Uterus (tissue), 4 donors: ENCODE results near the gene ISG15. TPM values are rescaled to one million over a fixed set of nuclear protein-coding genes. Genes with fewer than 3 reads are reported as not detected.
"Not testable (repeated sequence)": the region's sequence is repeated elsewhere in the genome, so short reads cannot be mapped to it uniquely, and the experiment has no call there.

ENCODE experiments used
- DNase-seq, 2 donors: peaks; one replicate each; pipeline ENCODE4 v3.0.0-alpha.2; 2019 to 2020
- H3K27ac ChIP-seq, 2 donors: fragments of 200-600 bp; sonication (generic); 1 replicate in 1 of 2; 2 replicates in 1 of 2; pipeline ENCODE4 v1.5.1; 2016 to 2018
- H3K27me3 ChIP-seq, 2 donors: fragments of 200-600 bp; sonication (generic); one replicate each; pipeline ENCODE4 v1.5.1; 2018 to 2019; ENCODE audit warnings: control low read depth in 1 of 2
- H3K36me3 ChIP-seq, 2 donors: fragments of 200-600 bp; sonication (generic); one replicate each; pipeline ENCODE4 v1.5.1; 2019; ENCODE audit warnings: control low read depth in 1 of 2
- H3K4me1 ChIP-seq, 2 donors: fragments of 200-600 bp; sonication (generic); one replicate each; pipeline ENCODE4 v1.5.1; 2018 to 2019; ENCODE audit warnings: control low read depth in 1 of 2
- H3K4me3 ChIP-seq, 2 donors: fragments of 200-600 bp; sonication (generic); 1 replicate in 1 of 2; 2 replicates in 1 of 2; pipeline ENCODE4 v1.5.1; 2018 to 2019; ENCODE audit warnings: mild to moderate bottlenecking in 1 of 2
- H3K9me3 ChIP-seq, 2 donors: fragments of 200-600 bp; sonication (generic); one replicate each; pipeline ENCODE4 v1.5.1; 2019; ENCODE audit warnings: control low read depth in 1 of 2
- POLR2A ChIP-seq, 2 donors: fragments of 450-650 bp; IDR thresholded peaks; one replicate each; pipeline ENCODE4 v1.6.1; 2016; ENCODE audit warnings: antibody characterized with exemption in 2 of 2, mild to moderate bottlenecking in 1 of 2, moderate library complexity in 1 of 2
- intact Hi-C: fragments of 100-400 bp; cut with DNase I; formaldehyde crosslinking; loops from one replicate; pipeline ENCODE4 v1.15.1; 2023; ENCODE audit warnings: low total_unique reads
- total RNA-seq, 4 donors: library from RNA; depleted of rRNA in 3 of 4; stranded (reverse); fragments of >200 nt in 3 of 4; gene quantifications; one replicate each; pipeline versions ENCODE4 v1.1.0 to v1.2.4, GENCODE V29; 2014 to 2023
- TF ChIP-seq, protein P1 (sequence below), 4 experiments: fragments of 200-600 bp in 2 of 4; fragments of 450-650 bp in 2 of 4; sonication (generic) in 2 of 4; IDR thresholded peaks; one replicate each; pipeline ENCODE4 v1.5.1; 2016 to 2019; ENCODE audit warnings: antibody characterized with exemption in 4 of 4, mild to moderate bottlenecking in 2 of 4, moderate library complexity in 1 of 4
- donor health status: DM: yes; HTN: yes; CAD: no.

Gene ISG15
- total RNA-seq, 4 donors from 2014 or later = 1.8 to 27.2 (median 15.2) TPM

DNA sequence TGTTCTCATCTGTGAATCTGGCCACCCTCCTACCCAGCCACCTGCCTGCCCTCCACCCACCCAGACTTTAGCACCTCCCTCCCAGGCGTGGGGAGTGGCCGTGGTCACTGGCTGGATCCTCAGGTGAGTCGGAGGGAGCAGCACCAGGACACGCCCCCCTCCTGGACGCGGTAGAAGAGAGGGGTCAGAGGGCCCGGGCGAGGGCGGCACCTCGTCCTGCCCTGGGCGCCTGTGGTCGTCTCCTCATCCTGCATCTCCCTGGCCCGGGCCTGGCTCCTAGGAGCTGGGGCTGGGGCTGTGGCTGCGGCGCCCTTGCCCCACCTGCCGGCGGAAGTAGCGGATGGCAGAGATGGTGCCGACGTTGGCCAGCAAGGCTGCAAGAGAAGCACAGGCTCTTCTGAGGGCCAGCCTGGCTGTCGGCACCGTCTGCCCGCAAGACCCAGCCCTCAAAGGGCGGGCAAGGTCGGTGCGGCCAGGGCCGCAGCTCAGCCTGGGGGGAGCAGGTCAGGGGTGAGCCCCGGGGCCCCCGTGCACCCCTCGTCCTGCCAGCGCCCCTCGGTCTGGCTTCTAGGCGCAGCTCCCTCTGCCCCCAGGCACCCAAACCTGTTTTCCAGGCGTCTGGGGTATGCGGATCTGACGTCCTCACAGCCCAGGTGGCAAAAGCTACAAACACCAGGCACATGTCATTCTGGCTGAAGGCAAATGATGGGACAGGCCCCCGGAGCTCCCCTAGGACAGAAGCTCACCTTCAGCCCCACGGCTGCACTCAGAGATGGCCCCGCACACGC is 37.2 kb upstream of the ISG15 start:
- TF ChIP-seq, protein P1, sequence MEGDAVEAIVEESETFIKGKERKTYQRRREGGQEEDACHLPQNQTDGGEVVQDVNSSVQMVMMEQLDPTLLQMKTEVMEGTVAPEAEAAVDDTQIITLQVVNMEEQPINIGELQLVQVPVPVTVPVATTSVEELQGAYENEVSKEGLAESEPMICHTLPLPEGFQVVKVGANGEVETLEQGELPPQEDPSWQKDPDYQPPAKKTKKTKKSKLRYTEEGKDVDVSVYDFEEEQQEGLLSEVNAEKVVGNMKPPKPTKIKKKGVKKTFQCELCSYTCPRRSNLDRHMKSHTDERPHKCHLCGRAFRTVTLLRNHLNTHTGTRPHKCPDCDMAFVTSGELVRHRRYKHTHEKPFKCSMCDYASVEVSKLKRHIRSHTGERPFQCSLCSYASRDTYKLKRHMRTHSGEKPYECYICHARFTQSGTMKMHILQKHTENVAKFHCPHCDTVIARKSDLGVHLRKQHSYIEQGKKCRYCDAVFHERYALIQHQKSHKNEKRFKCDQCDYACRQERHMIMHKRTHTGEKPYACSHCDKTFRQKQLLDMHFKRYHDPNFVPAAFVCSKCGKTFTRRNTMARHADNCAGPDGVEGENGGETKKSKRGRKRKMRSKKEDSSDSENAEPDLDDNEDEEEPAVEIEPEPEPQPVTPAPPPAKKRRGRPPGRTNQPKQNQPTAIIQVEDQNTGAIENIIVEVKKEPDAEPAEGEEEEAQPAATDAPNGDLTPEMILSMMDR (IDR thresholded peaks at IDR 0.05) = peak in 3 of 4 experiments; percentile 52 to 81 (median 64)
- TF ChIP-seq POLR2A (IDR thresholded peaks at IDR 0.05) = no peak
- no peaks in the 10 kb centered on the region for H3K36me3 ChIP-seq
- peak overlapping the region in 1 of 2 donors; percentile 10 for H3K27ac ChIP-seq
- DNase-seq = peak in 1 of 2 donors; percentile 70
- H3K4me3 ChIP-seq = peak overlapping the region in 1 of 2 donors; percentile 35
- peaks cover 0 to 7% of the 10 kb centered on the region in 2 donors for H3K4me1 ChIP-seq
- intact Hi-C loops = loop anchor here (10.0 kb wide), 2 partner anchors 71 to 259 kb away; partner anchors contain the start of genes B3GALT6 and SDF4
- H3K9me3 ChIP-seq = no peaks in the 10 kb centered on the region
- peaks cover 5 to 11% of the 10 kb centered on the region in 2 donors for H3K27me3 ChIP-seq

DNA sequence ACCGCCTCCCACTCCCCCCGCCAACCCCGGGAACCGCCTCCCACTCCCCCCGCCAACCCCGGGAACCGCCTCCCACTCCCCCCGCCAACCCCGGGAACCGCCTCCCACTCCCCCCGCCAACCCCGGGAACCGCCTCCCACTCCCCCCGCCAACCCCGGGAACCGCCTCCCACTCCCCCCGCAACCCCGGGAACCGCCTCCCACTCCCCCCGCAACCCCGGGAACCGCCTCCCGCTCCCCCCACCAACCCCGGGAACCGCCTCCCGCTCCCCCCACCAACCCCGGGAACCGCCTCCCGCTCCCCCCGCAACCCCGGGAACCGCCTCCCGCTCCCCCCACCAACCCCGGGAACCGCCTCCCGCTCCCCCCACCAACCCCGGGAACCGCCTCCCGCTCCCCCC is 36.5 kb upstream of the ISG15 start:
- intact Hi-C loops = loop anchor here (10.0 kb wide), 2 partner anchors 72 to 258 kb away; partner anchors contain the start of genes B3GALT6 and SDF4
- not testable (repeated sequence) for H3K9me3 ChIP-seq, H3K36me3 ChIP-seq, H3K27me3 ChIP-seq, H3K27ac ChIP-seq, H3K4me3 ChIP-seq, H3K4me1 ChIP-seq
- peak; percentile 62 to 75 for DNase-seq

DNA sequence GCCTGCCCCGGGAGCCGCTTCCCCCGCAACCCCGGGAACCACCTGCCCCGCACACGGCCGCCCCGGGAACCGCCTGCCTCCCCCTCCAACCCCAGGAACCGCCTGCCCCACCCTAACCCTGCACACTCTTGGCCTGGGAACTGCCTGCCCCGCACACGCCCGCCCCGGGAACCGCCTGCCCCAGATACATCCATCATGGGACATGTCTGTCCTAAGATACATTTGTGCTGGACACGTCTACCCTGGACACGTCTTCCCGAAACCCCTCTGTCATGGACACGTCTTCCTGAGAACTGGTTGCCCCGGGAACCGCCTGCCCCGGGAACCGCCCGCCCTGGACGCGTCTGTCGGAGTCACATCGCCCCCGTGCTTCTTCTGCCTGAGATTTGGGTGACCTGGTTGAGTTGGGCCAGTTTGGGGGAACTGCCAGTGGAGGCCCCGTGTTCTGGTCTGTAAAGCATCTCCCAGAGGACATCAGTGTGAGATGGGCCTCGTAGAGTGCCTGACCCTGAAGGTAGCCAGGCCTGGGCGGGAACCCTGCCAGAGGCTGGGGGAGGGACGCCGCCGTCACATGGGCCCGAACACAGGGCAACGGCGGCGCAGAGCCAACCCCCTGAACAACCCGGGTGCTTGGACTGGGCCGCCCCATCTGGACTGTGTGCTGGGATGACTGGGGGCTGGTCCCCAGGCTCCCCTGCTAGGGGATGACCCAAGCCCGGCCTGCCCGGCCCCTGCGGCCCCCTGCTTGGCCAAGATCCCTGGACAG is 35.0 kb upstream of the ISG15 start:
- Histone ChIP-seq H3K4me1 (peaks cover 0 to 7% of the 10 kb centered on the region in 2 donors), H3K27me3 (peaks cover 0 to 3% of the 10 kb centered on the region in 2 donors), H3K36me3 (no peaks in the 10 kb centered on the region), H3K4me3 (no peak overlapping the region), H3K9me3 (no peaks in the 10 kb centered on the region), H3K27ac (no peak overlapping the region)
- DNase-seq = no peak
- intact Hi-C loops = loop anchor here (10.0 kb wide), 2 partner anchors 73 to 257 kb away; partner anchors contain the start of genes B3GALT6 and SDF4
- TF ChIP-seq, protein P1 (IDR thresholded peaks at IDR 0.05) = no peak
- no peak for TF ChIP-seq POLR2A (IDR thresholded peaks at IDR 0.05)

DNA sequence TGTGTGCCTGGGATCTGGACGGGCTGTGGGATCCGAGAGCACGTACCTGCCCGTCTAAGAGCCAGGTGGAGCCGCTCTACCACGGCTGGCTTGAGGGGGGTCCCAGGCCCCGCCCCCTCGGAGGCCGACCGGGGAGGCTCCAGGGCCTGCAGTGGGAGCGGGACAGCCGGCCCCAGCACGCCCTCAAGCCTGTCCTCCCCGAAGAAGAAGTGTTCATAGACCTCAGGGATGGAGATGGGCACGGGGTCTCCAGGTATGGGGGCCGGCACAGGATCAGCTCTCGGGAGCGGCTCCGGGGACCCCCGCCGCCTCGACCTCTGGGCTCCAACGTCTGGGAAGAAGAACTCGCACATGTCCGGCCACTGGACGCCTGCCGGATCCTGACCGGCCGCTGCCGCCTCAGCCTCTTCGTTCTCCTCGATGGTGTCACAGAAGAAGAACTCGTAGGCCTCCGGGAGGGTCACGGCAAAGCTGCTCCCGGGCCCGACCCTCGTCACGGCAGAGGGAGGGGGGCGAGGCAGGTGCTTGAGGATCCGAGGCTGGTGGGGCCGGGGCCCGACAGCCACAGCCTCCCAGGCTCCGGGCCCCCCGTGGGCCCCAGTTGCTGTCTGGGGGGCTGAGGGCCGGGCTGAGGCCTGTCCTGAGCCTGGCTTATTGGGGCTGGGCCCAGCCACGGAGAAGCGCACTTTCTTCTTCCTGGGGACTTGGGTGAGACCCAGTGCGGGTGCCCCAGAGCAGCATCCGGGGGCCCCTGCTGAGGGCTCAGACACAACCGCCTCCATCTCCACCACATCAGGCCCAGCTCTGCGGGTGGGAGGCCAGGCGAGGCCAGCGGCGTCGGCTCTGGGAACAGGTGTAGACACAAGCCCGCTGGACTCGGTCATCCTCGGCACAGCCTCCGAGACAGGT is 34.2 kb upstream of the ISG15 start:
- no peaks in the 10 kb centered on the region for H3K36me3 ChIP-seq
- peak in 1 of 2 donors; percentile 11 for DNase-seq
- H3K4me1 ChIP-seq = peaks cover 0 to 7% of the 10 kb centered on the region in 2 donors
- no peaks in the 10 kb centered on the region for H3K9me3 ChIP-seq
- TF ChIP-seq, protein P1 (IDR thresholded peaks at IDR 0.05) = no peak
- TF ChIP-seq POLR2A (IDR thresholded peaks at IDR 0.05) = no peak
- intact Hi-C loops = loop anchor here (10.0 kb wide), 2 partner anchors 74 to 256 kb away; partner anchors contain the start of genes B3GALT6 and SDF4
- H3K27ac ChIP-seq = no peak overlapping the region
- H3K27me3 ChIP-seq = peaks cover 0 to 3% of the 10 kb centered on the region in 2 donors
- H3K4me3 ChIP-seq = no peak overlapping the region

DNA sequence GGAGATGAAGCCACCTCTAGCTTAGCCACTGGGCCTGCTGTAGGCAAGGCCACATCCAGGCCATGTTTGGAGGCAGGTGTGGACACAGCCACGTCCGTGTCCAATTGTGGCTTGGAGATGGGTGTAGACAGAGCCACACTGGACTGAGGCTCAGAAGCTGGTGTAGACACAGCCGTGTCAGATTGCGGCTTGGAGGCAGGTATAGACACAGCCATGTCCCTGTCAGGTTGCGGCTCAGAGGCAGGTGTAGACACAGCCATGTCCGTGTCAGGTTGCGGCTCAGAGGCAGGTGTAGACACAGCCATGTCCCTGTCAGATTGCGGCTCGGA is 33.6 kb upstream of the ISG15 start:
- H3K36me3 ChIP-seq = no peaks in the 10 kb centered on the region
- no peak for DNase-seq
- no peak for TF ChIP-seq POLR2A (IDR thresholded peaks at IDR 0.05)
- TF ChIP-seq, protein P1 (IDR thresholded peaks at IDR 0.05) = no peak
- no peak overlapping the region for H3K4me3 ChIP-seq
- peaks cover 0 to 3% of the 10 kb centered on the region in 2 donors for H3K27me3 ChIP-seq
- peaks cover 0 to 7% of the 10 kb centered on the region in 2 donors for H3K4me1 ChIP-seq
- no peaks in the 10 kb centered on the region for H3K9me3 ChIP-seq
- intact Hi-C loops = loop anchor here (10.0 kb wide), 3 partner anchors 75 to 255 kb away; partner anchors contain the start of genes B3GALT6 and SDF4
- no peak overlapping the region for H3K27ac ChIP-seq
